Glutamatergic neuron (in vitro differentiated cells): ENCODE results near the gene ARHGEF40. TPM values are rescaled to one million over a fixed set of nuclear protein-coding genes. Genes with fewer than 3 reads are reported as not detected.

Experiments
- DNase-seq: peaks from one replicate; pipeline ENCODE4 v3.0.0; 2022
- H3K27ac Mint-ChIP-seq: one replicate; pipeline ENCODE4 v1.8.0; 2020; ENCODE audit warnings: mild to moderate bottlenecking, mixed read lengths, inconsistent platforms; ENCODE audit not compliant: unreplicated experiment
- H3K27me3 Mint-ChIP-seq: one replicate; pipeline ENCODE4 v1.8.0; 2020; ENCODE audit warnings: mild to moderate bottlenecking, moderate library complexity, mixed read lengths, inconsistent platforms; ENCODE audit not compliant: unreplicated experiment
- H3K36me3 Mint-ChIP-seq: one replicate; pipeline ENCODE4 v1.8.0; 2020; ENCODE audit warnings: mild to moderate bottlenecking, mixed read lengths, inconsistent platforms; ENCODE audit not compliant: unreplicated experiment
- H3K4me1 Mint-ChIP-seq: one replicate; pipeline ENCODE4 v1.8.0; 2020; ENCODE audit warnings: mild to moderate bottlenecking, low read depth, mixed read lengths, inconsistent platforms; ENCODE audit not compliant: unreplicated experiment
- H3K4me3 Mint-ChIP-seq: one replicate; pipeline ENCODE4 v1.8.0; 2020; ENCODE audit warnings: mild to moderate bottlenecking, mixed read lengths, inconsistent platforms; ENCODE audit not compliant: unreplicated experiment
- H3K9me3 Mint-ChIP-seq: one replicate; pipeline ENCODE4 v1.8.0; 2020; ENCODE audit warnings: mild to moderate bottlenecking, moderate library complexity, mixed read lengths, inconsistent platforms; ENCODE audit not compliant: unreplicated experiment
- total RNA-seq: library from RNA; stranded (reverse); fragmentation: NEBNext Ultra II Directional; extraction: Animal tissue kit (Norgen Biotek cat#: 25700); gene quantifications from one replicate; pipeline ENCODE4 v1.2.1, GENCODE V29; 2021; ENCODE audit not compliant: unreplicated experiment
- TF ChIP-seq, protein P1 (sequence below): fragments of 200-600 bp; sonication (generic); IDR thresholded peaks from one replicate; pipeline ENCODE4 v1.5.0; 2021; ENCODE audit not compliant: partially characterized antibody, unreplicated experiment

The ARHGEF40 gene
- total RNA-seq, 1 donor from 2014 or later, result 42.4 TPM

DNA sequence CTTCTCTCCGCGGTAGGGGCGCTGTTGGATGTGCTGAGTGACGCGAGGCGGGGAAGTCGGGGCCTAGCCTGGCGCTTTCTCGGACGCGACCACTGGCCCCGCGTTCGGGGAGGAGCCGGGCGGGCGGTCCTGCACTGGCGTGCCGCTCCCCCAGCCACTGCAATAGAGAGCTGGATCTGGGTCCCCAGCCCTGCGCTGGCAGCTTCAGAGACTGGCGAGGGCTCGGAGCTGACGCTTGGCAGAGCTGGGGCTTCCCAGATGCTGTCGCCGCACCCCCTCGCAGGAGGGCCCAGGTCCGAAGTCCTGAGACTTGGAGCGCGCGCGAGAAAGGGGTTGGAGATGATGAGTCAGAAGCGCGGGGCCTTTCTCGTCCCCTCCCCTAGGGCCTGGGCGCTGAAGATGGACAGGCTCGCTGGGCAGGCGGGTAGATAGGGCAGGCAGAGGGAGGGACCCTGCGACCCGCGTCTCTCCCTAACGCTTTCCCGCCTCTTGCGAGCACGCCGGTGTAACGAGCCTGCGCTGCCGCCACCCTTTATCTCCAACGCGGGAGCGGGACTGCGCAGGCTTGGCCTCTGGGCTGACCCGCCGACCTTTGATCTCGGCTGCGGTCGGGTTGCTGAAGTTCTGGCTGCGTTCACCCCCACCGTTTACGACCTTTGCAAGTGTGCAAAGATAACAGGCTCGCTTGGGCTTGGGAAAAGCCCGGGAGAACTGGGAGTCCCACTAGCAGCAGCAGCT lies 33.8 kb downstream of the ARHGEF40 start:
- Mint-ChIP-seq H3K4me3 (peak overlapping the region; percentile 98), H3K27me3 (peaks cover 8% of the 10 kb centered on the region), H3K27ac (peak overlapping the region; percentile 89), H3K9me3 (peaks cover 10% of the 10 kb centered on the region), H3K36me3 (peaks cover 2% of the 10 kb centered on the region), H3K4me1 (peaks cover 42% of the 10 kb centered on the region)
- DNase-seq, result peak; percentile 95
- TF ChIP-seq, protein P1, sequence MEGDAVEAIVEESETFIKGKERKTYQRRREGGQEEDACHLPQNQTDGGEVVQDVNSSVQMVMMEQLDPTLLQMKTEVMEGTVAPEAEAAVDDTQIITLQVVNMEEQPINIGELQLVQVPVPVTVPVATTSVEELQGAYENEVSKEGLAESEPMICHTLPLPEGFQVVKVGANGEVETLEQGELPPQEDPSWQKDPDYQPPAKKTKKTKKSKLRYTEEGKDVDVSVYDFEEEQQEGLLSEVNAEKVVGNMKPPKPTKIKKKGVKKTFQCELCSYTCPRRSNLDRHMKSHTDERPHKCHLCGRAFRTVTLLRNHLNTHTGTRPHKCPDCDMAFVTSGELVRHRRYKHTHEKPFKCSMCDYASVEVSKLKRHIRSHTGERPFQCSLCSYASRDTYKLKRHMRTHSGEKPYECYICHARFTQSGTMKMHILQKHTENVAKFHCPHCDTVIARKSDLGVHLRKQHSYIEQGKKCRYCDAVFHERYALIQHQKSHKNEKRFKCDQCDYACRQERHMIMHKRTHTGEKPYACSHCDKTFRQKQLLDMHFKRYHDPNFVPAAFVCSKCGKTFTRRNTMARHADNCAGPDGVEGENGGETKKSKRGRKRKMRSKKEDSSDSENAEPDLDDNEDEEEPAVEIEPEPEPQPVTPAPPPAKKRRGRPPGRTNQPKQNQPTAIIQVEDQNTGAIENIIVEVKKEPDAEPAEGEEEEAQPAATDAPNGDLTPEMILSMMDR, result peak; percentile 64

DNA sequence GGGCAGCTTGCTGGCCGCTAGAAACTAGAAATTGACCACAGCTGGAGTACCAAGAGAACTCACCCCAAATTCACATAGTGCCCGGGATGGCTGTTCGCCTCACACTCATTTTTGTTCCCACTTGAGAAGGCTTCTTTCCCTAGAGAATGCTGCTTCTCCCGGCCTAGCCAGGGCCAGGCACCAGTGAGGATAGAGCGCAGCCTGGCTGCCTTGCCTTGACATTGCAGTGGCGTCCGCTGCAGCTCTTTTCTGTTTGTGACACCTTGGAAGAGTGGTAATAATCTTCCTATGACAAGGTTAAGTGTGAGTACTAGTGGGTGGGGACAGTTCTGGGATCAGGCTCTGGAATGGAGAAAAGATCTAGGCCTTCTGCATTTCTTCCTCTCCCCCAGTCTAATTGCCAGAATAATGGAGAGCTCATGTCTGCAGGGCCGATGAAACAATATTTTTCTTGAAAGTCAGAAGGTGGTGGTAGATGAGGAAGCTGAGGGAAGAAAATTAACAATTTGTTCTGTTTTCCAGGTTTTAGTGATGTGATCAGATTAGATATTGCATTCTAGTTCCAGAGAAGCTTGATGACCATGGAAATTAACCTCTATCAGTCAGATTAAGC lies 34.5 kb downstream of the ARHGEF40 start:
- TF ChIP-seq, protein P1, result peak; percentile 27
- Mint-ChIP-seq H3K4me3 (peak overlapping the region; percentile 98), H3K9me3 (peaks cover 5% of the 10 kb centered on the region), H3K4me1 (peaks cover 35% of the 10 kb centered on the region), H3K36me3 (no peaks in the 10 kb centered on the region), H3K27me3 (peaks cover 2% of the 10 kb centered on the region), H3K27ac (peak overlapping the region; percentile 89)
- peak; percentile 82 for DNase-seq

DNA sequence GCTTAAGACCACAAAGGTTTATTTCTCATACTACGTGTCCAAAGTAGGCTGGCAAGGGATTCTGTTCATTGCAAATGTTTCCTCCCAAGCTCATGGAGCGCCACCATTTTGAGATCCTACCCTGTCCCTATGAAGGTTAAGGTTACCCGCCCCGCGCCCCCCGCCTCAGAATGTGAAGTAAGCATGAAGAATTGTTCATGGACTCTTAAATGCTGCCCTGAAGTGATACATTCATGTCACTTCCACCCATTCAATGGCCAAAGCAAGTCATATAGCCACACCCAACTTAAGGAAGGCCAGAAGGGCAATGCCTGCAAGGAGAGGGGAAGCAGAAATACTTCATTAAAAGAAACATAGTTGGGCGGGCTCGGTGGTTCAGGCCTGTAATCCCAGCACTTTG lies 35.0 kb downstream of the ARHGEF40 start:
- peaks cover 32% of the 10 kb centered on the region for H3K4me1 Mint-ChIP-seq
- peaks cover 5% of the 10 kb centered on the region for H3K9me3 Mint-ChIP-seq
- H3K4me3 Mint-ChIP-seq, result peak overlapping the region; percentile 98
- H3K27me3 Mint-ChIP-seq, result peaks cover 2% of the 10 kb centered on the region
- no peaks in the 10 kb centered on the region for H3K36me3 Mint-ChIP-seq
- no peak for DNase-seq
- H3K27ac Mint-ChIP-seq, result peak overlapping the region; percentile 89
- TF ChIP-seq, protein P1, result no peak

DNA sequence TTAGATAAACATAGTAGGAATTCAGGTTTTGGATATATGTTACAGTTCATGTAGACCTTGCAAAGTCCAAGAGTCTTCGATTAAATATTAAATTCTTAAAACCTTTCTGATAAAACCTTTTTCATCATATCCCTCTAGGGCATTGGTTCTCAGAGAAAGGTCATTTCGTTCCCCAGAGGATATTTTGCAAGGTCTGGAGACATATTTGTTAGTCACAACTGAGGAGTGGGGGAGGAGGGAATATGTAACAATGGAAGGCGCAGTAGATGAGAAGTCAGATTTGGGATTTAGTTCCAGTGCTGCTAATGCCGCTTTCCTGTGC lies 36.0 kb downstream of the ARHGEF40 start:
- TF ChIP-seq, protein P1, result no peak
- H3K27ac Mint-ChIP-seq, result peak overlapping the region; percentile 95
- DNase-seq, result no peak
- H3K4me1 Mint-ChIP-seq, result peaks cover 30% of the 10 kb centered on the region
- peak overlapping the region; percentile 72 for H3K4me3 Mint-ChIP-seq
- no peaks in the 10 kb centered on the region for H3K36me3 Mint-ChIP-seq
- peaks cover 2% of the 10 kb centered on the region for H3K27me3 Mint-ChIP-seq
- H3K9me3 Mint-ChIP-seq, result peaks cover 5% of the 10 kb centered on the region
